ENCODE measurements around the gene PDAP1.
"Not testable (repeated sequence)": the region's sequence is repeated elsewhere in the genome, so short reads cannot be mapped to it uniquely, and the experiment has no call there.

PDAP1 gene

GRCh38 chr7:99350641-99351040 lies 57.8 kb downstream of the PDAP1 start:
- DNase-seq (ENCODE audit: low spot score), result not testable (repeated sequence)

All from activated CD4-positive, alpha-beta T cell treated with anti-CD3 and anti-CD28 coated beads, Interleukin-2, Interleukin-4, amounts not matched to agents 100 ng/mL and 50 ng/mL, durations not matched to agents 16 hours and 8 hours (primary cell).